Suprapubic skin (tissue), 3 donors: ENCODE results near the gene DAGLA.

ENCODE experiments used
- POLR2AphosphoS5 ChIP-seq, 3 donors: sonication (generic); formaldehyde crosslinking; IDR thresholded peaks; one replicate each; pipeline ENCODE4 v1.6.1; 2017; ENCODE audit warnings: antibody characterized with exemption in 3 of 3
- TF ChIP-seq, protein P1 (sequence below), 2 donors: fragments of 200-600 bp in 1 of 2; fragments of 450-650 bp in 1 of 2; sonication (generic) in 1 of 2; IDR thresholded peaks; one replicate each; pipeline ENCODE4 v1.5.1; 2016 to 2019; ENCODE audit warnings: antibody characterized with exemption in 2 of 2, mild to moderate bottlenecking in 1 of 2, moderate library complexity in 1 of 2

DNA sequence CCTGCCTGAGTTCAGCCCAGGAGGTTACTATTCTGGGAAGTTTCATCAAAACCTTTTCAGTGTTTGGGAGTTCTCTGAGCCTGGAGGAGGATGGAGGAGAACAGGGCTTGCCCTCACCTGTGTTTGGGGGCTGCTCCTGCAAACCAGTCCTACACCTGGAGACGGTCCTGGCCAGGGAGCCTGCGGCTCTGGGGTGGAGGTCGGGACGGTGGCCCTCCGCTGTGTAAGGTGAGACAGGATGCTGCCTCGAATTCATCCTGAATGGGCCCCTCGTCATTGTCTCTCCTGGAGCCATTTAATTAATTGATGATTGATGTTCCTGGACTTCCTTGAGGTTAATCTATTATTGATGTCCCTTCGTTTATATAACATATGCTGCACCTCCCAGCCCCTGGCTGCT, 6.3 kb downstream of the DAGLA start:
- TF ChIP-seq, protein P1, sequence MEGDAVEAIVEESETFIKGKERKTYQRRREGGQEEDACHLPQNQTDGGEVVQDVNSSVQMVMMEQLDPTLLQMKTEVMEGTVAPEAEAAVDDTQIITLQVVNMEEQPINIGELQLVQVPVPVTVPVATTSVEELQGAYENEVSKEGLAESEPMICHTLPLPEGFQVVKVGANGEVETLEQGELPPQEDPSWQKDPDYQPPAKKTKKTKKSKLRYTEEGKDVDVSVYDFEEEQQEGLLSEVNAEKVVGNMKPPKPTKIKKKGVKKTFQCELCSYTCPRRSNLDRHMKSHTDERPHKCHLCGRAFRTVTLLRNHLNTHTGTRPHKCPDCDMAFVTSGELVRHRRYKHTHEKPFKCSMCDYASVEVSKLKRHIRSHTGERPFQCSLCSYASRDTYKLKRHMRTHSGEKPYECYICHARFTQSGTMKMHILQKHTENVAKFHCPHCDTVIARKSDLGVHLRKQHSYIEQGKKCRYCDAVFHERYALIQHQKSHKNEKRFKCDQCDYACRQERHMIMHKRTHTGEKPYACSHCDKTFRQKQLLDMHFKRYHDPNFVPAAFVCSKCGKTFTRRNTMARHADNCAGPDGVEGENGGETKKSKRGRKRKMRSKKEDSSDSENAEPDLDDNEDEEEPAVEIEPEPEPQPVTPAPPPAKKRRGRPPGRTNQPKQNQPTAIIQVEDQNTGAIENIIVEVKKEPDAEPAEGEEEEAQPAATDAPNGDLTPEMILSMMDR (IDR thresholded peaks at IDR 0.05) = no peak
- TF ChIP-seq POLR2AphosphoS5 (IDR thresholded peaks at IDR 0.05) = no peak
